A549 (cell line): ENCODE data around the gene ANKRD33.

ENCODE experiments used
- CBX8 ChIP-seq: fragments of 200-600 bp; sonication (generic); IDR thresholded peaks from 2 replicates; pipeline ENCODE4 v1.6.1; 2016
- GATA3 ChIP-seq: IDR thresholded peaks from 2 replicates; pipeline ENCODE4 v1.6.1; 2012; ENCODE audit warnings: borderline replicate concordance
- HMGXB4 ChIP-seq: fragments of 250-450 bp; sonication (Bioruptor Pico); IDR thresholded peaks from 2 replicates; pipeline ENCODE4 v1.5.0; 2021; ENCODE audit warnings: mild to moderate bottlenecking, moderate library complexity, borderline replicate concordance
- MAX ChIP-seq: IDR thresholded peaks from 2 replicates; pipeline ENCODE4 v1.6.1; 2012
- MAZ ChIP-seq: fragments of 150-350 bp; IDR thresholded peaks from 2 replicates; pipeline ENCODE4 v1.6.1; 2014; ENCODE audit warnings: antibody characterized with exemption, low read depth, low read length, borderline replicate concordance
- POLR2A ChIP-seq: IDR thresholded peaks from 2 replicates; pipeline ENCODE4 v1.6.1; 2012; ENCODE audit warnings: mild to moderate bottlenecking, low read length
- SREBF2 ChIP-seq: fragments of 450-650 bp; IDR thresholded peaks from 2 replicates; pipeline ENCODE4 v1.6.1; 2014; ENCODE audit warnings: mild to moderate bottlenecking, moderate library complexity
- ZNF302 ChIP-seq: fragments of 250-450 bp; sonication (Bioruptor Pico); IDR thresholded peaks from 2 replicates; pipeline ENCODE4 v1.9.0; 2021; ENCODE audit warnings: inconsistent platforms, mild to moderate bottlenecking, moderate library complexity
- TF ChIP-seq, protein P1 (sequence below): fragments of >200 bp; sonication (Bioruptor Twin); formaldehyde crosslinking; IDR thresholded peaks from 3 replicates; pipeline ENCODE4 v1.5.1; 2016

GRCh38 chr12:51844854-51845253, 43.0 kb upstream of the ANKRD33 start:
- no peak for TF ChIP-seq GATA3
- TF ChIP-seq CBX8 = no peak
- TF ChIP-seq, protein P1, sequence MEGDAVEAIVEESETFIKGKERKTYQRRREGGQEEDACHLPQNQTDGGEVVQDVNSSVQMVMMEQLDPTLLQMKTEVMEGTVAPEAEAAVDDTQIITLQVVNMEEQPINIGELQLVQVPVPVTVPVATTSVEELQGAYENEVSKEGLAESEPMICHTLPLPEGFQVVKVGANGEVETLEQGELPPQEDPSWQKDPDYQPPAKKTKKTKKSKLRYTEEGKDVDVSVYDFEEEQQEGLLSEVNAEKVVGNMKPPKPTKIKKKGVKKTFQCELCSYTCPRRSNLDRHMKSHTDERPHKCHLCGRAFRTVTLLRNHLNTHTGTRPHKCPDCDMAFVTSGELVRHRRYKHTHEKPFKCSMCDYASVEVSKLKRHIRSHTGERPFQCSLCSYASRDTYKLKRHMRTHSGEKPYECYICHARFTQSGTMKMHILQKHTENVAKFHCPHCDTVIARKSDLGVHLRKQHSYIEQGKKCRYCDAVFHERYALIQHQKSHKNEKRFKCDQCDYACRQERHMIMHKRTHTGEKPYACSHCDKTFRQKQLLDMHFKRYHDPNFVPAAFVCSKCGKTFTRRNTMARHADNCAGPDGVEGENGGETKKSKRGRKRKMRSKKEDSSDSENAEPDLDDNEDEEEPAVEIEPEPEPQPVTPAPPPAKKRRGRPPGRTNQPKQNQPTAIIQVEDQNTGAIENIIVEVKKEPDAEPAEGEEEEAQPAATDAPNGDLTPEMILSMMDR = no peak
- TF ChIP-seq MAZ = no peak
- TF ChIP-seq SREBF2 = no peak
- no peak for TF ChIP-seq POLR2A
- no peak for TF ChIP-seq ZNF302 (CRISPR knock-in tag)
- no peak for TF ChIP-seq HMGXB4
- TF ChIP-seq MAX = no peak
